GM03348 (cell line): ENCODE data around the gene CEP78.
A peak's percentile ranks its signal among the peaks of the same experiment; 100 is the strongest.
"Not testable (repeated sequence)": the region's sequence is repeated elsewhere in the genome, so short reads cannot be mapped to it uniquely, and the experiment has no call there.

ENCODE experiments used
- DNase-seq: peaks from one replicate; pipeline ENCODE4 v3.0.0; 2012; ENCODE audit warnings: low spot score

The CEP78 gene

GRCh38 chr9:78235762-78236550 is at the start of gene CEP78:
Gene CEP78 (plus strand): TSS chr9:78236075. CDS start chr9:78236351, 276 bp downstream.
- DNase-seq = peak; percentile 96

GRCh38 chr9:78187763-78188484 is 48.0 kb upstream of the CEP78 start:
- DNase-seq = no peak

- no peak for DNase-seq
Measured at GRCh38 chr9:78188594-78188993, 47.3 kb upstream of the CEP78 start.

GRCh38 chr9:78189001-78189400 is 46.9 kb upstream of the CEP78 start:
- DNase-seq = no peak

GRCh38 chr9:78189461-78189860 is 46.4 kb upstream of the CEP78 start:
- DNase-seq = no peak

- no peak for DNase-seq
Measured at GRCh38 chr9:78191931-78192330, 43.9 kb upstream of the CEP78 start.

- DNase-seq = no peak
Measured at GRCh38 chr9:78196258-78196657, 39.6 kb upstream of the CEP78 start.

GRCh38 chr9:78201158-78201777 is 34.6 kb upstream of the CEP78 start:
- DNase-seq = not testable (repeated sequence)

GRCh38 chr9:78207319-78207718 is 28.6 kb upstream of the CEP78 start:
- DNase-seq = no peak

- DNase-seq = no peak
Measured at GRCh38 chr9:78207901-78208300, 28.0 kb upstream of the CEP78 start.

GRCh38 chr9:78209127-78209526 is 26.7 kb upstream of the CEP78 start:
- no peak for DNase-seq

GRCh38 chr9:78210841-78211301 is 25.0 kb upstream of the CEP78 start:
- DNase-seq = no peak

GRCh38 chr9:78212868-78213267 is 23.0 kb upstream of the CEP78 start:
- DNase-seq = no peak

GRCh38 chr9:78213712-78214111 is 22.2 kb upstream of the CEP78 start:
- peak; percentile 55 for DNase-seq

GRCh38 chr9:78214492-78214891 is 21.4 kb upstream of the CEP78 start:
- DNase-seq = no peak

- DNase-seq = peak; percentile 35
Measured at GRCh38 chr9:78215706-78216105, 20.2 kb upstream of the CEP78 start.

- DNase-seq = no peak
Measured at GRCh38 chr9:78218890-78219289, 17.0 kb upstream of the CEP78 start.

- DNase-seq = no peak
Measured at GRCh38 chr9:78221425-78221824, 14.4 kb upstream of the CEP78 start.

GRCh38 chr9:78221841-78222240 is 14.0 kb upstream of the CEP78 start:
- not testable (repeated sequence) for DNase-seq

GRCh38 chr9:78230761-78231160 is 5.1 kb upstream of the CEP78 start:
- no peak for DNase-seq

GRCh38 chr9:78232471-78232870 is 3.4 kb upstream of the CEP78 start:
- DNase-seq = not testable (repeated sequence)

- peak; percentile 63 for DNase-seq
Measured at GRCh38 chr9:78234810-78235209, 1.1 kb upstream of the CEP78 start.

GRCh38 chr9:78235256-78235761 is 566 bp upstream of the CEP78 start:
- DNase-seq = peak; percentile 68
